Measurements from ENCODE around the gene BCL6B.

Gene BCL6B

DNA sequence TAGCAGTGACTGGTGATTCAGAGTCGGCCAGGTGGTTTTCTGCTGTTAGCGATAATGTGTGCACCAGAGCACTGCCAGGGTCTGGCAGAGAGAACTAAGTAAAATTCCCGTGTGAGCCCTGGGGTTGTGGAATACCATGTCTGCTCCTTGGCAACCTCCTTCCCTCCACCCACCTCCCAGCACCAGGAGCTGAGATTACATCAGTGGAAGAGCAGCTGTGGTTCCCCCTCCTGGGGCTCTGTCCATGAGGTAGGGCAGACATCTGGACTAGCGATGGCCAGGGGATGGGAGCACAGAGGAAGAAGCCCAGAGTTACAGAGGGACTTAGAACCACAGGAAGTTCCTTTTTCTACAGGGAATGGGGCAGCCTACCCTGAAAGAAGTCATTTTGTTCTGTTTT is 41.4 kb downstream of the BCL6B start:
- no peak for DNase-seq

DNA sequence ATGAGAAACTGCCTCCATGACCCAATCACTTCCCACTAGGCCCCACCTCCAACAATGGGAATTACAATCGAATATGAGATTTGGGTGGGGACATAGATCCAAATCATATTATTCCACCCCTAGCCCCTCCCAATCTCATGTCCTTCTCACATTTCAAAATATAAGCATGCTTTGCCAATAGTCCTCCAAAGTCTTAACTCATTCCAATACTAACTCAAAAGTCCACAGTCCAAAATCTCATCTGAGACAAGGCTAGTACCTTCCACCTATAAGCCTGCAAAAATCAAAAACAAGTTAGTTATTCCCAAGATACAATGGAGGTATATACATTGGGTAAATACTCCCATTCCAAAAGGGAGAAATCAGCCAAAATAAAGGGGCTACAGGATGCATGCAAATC is 44.3 kb downstream of the BCL6B start:
- DNase-seq: no peak

DNA sequence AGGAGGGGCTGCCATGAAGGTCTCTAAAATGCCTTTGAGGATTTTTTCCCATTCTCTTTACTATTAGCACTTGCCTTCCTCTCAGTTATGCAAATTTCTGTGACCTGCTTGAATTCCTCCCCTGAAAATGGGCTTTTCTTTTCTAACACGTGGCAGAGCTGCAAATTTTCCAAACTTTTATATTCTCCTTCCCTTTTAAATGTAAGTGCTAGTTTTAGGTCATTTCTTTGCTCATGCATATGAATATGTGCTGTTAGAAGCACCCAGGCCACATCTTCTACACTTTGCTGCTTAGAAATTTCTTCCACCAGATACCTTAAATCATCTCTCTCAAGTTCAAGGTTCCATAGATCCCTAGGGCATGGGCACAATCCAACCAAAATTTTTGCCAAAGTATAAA is 45.4 kb downstream of the BCL6B start:
- no peak for DNase-seq

DNA sequence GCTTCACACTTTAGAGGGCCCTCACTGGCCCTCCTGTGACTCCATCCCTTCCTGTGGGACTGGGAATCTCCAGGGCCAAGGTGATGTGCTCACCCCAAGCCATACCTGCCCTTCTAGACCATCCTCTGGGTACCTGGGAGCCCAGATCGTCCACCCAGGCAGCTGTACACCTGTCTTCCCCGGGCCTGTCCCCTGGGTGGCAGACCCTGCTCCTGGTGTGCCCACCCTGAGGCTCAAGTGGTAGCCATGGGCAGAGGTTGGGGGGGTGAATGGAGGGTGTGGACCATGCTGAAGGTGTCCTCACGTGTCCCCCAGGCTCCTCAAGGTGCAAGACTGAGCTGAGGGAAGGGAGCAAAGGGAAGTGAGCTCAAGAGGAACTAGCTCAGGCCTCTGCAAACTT is 47.9 kb downstream of the BCL6B start:
- no peak for DNase-seq

DNA sequence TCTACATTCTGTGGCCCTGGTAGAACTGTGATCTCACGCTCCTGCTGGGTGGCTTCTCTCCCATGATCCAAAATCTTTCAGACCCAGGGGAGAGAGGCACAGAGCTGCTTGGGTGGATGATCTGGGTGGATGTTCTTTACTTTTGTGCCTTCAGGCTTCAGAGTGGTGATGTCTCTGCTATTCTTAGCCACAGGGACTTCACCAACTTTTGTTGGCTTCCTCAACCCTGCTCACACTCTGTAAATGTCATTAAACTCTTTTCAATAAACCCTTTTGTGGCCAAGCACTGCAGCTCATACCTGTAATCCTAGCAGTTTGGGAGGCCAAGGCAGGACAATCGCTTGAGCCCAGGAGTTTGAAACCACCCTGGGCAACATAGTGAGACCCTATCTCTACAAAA is 49.6 kb downstream of the BCL6B start:
- no peak for DNase-seq

DNA sequence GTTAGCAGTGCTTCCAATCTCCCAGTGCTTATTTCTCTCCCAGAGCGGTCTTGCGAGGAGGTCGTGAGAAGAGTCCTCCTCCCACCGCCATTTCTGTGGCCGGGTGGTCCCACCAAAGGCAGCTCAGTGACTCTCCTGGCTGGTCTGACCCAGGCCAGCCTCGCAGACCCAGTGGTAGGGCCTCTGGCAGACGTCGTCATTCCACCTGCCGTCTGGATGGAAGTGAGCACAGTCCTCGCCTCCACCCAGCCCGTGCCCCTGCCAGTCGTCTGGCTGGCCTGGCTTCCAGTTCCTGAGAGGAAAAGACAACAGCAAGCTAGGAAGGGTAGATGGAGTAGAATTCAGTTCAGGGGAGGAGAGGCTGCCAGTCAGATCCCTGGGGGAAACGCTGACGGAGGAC is 52.1 kb downstream of the BCL6B start:
- no peak for DNase-seq

DNA sequence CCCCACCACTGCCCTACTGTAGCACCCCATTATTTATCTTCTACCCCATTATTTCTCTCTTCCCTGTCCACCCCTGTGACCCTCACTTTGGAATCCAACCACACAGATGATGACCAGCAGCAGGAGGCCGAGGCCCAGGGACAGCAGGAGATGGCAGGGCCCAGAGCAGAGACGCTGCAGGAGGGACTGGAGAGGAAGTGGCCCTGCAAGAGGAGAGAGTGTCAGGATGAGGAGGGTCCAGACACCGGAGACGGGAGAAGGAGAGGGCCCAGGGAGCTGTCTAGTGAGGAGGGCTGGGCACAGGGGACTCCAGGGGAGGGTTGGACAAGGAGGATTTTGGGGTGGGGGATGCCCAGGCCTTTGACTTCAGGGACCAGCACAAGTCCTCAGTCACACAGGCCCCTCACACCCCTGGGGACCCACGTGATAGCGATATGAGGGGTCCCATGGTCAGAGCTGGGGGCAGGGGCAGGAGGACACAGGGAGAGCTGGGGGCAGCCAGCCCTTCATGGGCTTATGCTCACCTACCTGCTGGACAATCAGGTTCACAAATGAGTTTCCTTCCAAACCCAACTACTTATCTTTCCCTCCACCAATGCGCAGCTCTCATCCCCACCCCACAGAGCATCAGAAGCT is 55.2 kb downstream of the BCL6B start:
- DNase-seq: no peak

DNA sequence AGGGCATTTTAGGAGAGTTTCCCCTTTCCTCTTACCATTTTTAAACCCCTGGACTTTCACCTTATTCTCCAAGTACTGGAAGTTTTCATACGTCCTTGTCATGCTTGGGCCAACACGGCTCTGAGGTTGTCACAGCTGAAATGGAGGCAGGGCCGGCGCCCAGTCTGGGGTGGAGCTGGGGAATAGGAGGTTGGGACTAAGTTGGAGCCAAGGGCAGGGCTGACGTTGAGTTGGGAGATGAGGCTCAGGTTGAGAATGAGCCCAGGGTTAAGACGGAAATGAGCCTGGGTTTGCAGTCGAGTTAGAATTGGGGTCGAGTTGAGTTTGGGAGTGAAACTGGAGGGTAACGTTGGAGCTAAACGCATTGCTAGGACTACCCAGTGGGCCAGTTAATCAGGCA is 55.9 kb downstream of the BCL6B start:
- no peak for DNase-seq

Measured in NK-92 treated with Interleukin-12 subunit alpha and Interleukin-12 subunit beta, amount 100 ng/mL, for 24 hours (cell line).